ENCODE data around the gene FAAP100.

Gene FAAP100

DNA sequence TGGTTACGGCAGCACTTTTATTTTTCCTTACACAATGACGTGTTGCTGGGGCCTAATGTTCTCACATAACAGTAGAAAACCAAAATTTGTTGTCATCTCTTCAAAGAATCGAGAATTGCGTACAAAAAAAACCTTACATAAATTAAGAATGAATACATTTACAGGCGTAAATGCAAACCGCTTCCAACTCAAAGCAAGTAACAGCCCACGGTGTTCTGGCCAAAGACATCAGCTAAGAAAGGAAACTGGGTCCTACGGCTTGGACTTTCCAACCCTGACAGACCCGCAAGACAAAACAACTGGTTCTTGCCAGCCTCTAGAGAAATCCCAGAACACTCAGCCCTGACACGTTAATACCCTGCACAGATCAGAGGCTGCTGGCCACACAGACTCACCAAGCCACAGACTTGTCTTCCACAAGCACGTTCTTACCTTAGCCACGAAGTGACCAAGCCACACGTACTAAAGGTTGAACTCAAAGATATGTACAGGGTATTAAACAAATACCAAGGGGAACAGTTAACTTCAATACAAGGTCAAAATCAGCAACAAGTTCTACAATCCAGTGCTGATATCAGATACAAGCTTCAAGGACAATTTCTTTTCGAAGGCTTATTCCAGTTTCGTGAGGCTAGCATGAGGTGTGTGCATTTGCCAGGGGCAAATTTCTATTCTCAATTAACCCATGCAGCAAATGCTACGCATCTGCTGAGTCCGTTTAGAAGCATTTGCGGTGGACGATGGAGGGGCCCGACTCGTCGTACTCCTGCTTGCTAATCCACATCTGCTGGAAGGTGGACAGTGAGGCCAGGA is 42.0 kb downstream of the FAAP100 start:
- no peak for DNase-seq

DNA sequence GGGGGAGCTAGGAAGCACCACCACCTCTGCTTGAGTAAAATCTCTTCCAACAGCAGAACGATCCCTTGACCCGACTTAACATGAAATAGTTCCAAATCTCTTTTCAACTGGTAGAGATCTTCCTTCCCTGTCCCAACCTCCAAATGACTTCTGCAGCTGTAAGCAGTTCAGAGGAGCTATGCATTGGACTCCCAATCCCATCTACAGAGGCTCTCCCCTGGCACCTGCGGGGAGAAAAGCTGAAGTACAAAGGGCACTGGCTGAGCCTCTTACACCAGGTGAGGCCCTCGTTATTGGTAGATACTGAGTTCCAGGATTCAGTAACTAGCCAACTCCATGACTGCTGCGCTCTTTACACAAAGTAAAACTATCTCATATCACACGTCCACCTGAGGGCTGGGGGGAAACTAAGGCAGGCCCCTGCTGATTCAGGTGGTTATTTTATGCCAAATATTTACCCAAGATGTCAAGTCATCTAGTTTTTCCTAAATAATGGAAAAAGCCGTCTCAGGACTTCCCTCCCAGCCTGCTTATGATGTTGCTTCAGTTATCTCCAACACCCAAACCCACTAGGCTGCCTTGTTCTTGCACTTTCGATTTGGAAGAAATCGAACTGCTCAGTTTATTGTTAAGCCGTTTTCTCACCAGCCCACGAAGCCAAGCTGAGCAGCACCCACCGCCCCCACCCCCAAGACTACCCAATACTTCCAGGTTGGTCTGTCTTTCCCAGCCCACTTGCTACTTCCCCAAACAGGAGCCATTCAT is 42.8 kb downstream of the FAAP100 start:
- peak in 1 of 2 donors; percentile 28 for DNase-seq

DNA sequence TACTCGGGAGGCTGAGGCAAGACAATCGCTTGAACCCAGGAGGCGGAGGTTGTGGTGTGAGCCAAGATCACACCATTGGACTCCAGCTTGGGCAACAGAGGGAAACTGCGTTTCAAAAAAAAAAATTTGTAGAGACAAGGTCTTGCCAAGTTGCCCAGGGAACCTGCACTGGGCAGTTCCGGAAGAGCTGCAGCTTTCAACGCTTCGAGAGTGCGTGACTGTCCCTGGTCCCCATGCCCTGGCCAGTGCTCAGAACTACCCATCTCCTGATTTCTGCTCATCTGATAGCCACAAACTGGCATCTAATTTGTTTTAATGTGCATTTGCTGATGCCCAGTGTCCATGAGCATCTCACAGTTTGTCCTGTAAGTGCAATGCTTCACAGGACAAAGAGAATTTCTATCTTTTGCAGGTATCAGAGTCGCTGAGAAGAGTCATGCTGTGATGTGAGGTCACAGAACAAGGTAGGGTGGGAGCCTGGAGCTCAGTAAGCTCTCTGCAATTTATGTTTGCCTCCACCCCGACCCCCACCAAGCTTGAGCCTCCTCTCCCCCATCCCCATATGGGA is 43.4 kb downstream of the FAAP100 start:
- no peak for DNase-seq

DNA sequence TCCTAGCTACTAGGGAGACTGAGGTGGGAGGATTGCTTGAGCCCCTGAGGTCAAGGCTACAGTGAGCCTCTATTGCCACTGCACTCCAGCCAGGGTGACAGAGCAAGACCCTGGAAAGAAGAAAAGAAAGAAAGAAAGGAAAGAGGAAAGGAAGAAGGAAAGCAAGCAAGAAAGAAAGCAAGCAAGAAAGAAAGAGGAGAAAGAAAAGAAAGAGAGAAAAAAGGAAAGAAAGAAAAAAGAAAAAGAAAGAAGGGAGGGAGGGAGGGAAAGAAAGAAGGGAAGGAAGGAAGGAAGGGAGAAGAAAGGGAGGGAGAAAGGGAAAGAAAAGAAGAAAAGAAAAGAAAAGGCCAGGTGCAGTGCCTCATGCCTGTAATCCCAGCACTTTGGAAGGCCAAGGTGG is 48.5 kb downstream of the FAAP100 start:
- no peak for DNase-seq

DNA sequence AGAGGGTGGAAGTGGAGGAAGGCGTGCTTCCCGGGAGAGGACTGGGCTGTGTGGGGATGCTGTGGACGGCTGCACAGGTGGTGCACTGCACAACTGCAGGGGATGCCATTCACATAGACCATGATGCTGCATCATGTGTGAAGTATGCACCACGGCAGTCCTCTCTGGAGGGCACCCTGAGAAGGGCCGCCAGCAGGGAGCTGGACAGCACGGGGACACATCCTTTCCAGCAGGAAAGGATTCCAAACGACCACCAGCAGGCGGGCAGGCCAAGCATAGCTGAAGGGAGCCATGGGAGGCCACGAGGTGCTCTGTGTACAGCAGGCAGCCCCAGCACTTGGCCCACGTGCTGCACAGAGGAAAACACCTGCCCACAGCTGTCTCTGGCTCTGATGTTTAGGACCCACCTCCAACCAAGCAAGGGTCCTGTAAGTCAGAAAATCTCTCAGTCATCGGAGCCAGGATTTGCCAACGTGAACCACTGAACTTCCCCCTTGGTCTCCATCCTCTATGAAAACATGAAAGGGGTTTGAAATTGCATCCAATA is 49.6 kb downstream of the FAAP100 start:
- DNase-seq: no peak

DNA sequence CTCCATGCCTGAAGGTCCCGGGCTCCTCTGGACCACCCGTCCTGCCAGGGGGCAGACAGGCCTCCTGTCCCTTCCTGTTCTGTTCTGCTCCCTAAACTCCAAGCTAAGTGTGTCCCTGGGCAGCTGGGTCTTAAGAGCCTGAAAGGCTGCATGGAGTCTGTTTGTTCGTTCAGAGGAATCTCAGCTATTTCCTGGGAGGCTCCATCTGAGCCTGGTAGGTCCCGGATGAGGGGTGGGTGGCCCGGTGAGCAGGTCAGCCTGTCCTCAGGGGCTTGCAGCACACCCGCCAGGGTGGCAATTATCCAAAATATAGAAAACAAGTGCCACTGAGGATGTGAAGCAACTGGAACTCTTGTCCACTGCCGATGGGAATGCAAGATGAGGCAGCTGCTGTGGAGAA is 52.1 kb downstream of the FAAP100 start:
- DNase-seq: no peak

DNA sequence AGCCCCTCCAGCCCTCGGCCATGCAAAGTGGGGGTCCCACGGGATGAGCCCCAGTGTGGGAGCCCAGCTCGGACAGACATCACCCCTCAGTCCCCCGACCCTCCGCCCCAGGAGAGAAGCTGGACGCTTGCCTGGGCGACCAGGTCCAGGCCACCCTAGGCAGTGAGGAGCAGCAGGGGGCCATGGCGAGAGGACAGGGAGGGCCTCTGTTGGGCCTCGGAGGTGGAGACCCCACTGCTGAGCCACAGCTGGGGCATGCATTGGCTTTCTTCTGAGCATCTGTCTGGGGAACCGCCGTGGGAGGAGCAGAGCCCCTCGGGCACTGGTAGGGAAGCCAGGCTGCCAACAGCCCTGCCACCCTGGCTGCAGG is 52.6 kb downstream of the FAAP100 start:
- no peak for DNase-seq

DNA sequence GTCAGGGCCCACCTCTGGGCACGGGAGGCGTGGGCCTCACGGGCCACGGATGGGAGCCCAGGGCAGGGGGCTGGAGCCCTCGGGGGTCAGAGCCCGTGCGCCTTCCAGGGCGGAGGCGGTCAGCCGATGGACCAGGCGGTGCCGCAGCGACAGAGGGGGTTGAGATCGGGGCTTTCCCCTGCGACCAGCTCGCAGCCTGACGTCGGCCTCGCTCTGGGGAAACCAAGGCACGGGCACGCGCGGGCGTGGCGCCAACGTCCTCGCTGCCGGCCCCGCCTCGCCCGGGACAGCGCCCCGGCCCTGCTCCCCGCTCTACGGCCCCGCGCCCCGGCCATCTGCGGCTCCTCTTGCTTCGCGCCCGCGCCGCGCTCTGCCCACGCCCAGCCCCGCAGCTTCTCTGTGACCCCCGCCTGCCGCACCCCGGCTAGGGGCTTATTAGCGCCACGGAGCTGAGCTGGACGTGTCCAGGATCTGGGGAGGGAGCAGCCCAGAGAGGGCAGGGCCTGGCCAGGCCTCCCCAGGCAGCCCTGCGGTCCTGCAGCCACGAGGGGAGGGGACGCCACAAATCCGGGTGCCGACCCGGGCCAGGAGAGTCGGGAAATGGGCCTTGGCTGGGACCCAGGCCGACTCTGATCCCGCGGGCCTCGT is 53.1 kb downstream of the FAAP100 start:
- DNase-seq: no peak

DNA sequence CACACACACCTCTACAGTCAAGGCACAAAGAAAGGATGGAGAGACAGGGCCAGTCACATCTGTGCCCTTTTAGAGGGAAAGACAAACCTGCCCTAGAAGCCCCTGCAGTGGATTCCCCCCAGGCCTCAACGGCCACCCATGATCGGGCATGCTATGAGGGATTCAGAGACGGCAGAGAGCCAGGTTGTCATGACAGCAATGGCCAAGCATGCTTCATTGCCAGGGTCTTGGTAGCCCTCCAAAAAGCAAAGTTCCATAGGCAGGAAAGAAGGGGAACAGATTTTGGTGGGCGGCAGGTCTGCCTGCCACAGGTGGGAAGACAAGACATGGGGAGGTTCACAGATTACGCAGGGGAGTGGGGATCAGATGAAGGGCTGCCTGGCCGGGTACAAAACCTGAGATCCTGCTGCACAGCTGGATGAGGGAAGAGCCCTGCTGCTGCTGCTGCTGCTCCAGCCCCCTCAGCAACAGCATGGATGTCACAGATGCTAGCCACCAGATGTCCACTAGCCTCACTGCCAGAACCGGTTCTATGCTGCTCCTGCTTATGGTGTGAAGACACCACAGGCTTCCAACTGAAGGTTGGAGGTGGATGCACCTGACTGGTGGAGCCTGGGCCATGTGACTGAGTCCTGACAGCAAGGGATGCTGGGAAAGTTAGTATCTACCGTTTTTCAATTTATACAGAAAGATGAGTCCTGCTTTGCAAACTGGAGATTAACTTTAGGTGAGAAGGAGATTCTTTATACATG is 57.4 kb downstream of the FAAP100 start:
- no peak for DNase-seq

DNA sequence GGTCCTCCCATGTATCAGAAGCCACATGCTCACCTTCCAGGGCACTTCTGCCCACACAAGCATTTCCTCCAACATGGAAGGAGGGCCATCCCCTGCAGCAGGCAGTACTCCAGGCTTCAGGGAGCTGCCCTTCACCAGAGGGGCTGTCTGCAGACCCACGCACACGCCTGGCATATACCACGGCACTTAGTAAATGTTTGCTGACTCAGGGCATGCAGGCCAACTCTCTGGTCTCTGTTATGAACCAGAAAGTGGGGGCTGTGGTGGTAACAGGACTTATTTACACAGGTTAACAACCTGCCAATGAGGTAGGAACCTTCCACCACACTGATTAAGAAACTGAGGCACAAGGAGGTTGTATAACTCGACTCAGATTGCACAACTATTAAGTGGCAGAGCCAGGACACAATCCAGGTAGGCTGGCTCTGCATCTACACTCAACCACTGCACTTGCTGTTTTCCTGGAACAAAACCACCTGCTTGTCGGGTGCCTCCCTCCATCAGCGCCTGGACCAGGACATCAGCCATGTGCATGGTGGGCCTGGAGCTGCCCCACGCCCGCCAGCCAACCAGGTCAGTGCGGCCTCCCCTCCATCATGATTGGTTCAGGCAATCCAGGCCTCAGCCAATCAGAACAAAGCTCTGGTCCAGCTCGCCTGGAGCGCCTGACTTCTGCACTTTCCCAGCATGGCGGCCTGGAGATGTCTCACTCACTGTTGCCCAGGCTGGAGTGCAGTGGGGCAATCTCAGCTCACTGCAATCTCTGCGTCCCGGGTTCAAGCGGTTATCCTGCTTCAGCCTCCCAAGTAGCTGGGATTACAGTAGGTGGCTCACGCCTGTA is 58.7 kb downstream of the FAAP100 start:
- no peak for DNase-seq

DNA sequence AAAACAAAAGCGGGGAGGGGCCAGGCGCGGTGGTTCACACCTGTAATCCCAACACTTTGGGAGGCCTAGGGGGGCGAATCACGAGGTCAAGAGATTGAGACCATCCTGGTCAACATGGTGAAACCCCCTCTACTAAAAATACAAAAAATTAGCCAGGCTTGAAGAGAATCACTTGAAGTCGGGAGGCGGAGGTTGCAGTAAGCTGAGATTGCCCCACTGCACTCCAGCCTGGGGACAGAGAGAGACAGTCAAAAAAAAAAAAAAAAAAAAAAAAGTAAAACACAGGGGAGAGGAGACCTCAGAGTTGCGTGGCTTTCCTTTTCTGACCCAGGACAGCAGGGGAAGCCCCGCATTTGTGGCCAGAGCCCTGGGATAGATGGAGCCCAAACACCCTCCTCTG is 59.4 kb downstream of the FAAP100 start:
- no peak for DNase-seq

DNA sequence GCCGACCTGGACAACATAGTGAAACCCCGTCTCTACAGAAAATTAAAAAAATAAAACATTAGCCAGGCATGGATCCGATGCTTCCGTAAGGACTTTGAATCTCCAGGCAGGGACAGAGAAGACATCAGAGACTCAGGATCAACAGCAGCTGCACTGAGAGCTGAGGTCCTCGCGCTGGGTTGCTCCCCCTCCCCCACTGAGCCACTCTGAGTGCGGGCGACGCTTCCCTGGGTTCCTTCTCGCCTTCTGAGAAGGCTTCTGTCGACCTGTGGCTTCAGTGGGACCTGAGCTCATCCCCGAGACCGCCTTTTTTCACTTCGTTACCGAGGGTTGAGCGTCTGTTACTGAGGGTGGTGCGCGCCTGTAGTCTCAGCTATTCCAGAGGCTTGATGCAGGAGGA is 60.0 kb downstream of the FAAP100 start:
- DNase-seq: no peak

DNA sequence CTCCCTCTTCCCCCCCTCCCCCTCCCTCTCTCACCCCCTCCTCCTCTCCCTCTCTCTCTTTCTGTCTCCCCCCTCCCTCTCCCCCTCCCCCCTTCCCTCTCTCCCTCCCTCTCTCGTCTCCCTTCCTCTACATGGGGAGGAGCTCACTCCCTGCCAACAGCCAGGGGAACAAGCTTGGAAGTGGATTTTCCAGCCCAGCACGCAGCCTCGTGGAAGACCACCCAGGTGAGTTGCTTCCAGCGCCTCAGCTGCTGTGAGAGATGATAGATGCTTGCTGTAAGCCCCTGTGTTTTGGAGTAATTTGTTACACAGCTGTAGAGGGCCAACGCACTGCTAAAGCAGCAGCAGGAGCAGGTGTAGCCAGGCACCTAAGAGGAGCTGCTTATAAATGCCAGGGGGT is 60.4 kb downstream of the FAAP100 start:
- DNase-seq: no peak

DNA sequence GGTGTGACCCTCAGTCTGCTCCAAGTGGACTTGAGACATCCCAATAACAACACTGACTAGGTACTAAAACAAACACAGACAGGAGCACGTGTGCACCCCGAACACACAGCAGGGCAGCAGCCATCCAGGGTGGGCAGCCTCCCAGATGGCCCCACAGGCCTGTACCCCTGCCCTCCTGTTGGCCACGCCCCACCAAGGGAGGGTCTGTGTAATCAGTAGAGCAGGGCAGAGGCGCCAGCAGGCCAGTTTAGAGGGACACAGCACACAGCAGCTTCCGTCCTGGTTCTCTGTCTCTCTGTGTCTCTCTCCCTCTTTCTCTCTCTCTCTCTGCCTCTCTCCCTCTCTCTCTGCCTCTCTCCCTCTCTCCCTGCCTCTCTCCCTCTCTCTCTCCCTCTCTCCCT is 61.0 kb downstream of the FAAP100 start:
- no peak for DNase-seq

DNA sequence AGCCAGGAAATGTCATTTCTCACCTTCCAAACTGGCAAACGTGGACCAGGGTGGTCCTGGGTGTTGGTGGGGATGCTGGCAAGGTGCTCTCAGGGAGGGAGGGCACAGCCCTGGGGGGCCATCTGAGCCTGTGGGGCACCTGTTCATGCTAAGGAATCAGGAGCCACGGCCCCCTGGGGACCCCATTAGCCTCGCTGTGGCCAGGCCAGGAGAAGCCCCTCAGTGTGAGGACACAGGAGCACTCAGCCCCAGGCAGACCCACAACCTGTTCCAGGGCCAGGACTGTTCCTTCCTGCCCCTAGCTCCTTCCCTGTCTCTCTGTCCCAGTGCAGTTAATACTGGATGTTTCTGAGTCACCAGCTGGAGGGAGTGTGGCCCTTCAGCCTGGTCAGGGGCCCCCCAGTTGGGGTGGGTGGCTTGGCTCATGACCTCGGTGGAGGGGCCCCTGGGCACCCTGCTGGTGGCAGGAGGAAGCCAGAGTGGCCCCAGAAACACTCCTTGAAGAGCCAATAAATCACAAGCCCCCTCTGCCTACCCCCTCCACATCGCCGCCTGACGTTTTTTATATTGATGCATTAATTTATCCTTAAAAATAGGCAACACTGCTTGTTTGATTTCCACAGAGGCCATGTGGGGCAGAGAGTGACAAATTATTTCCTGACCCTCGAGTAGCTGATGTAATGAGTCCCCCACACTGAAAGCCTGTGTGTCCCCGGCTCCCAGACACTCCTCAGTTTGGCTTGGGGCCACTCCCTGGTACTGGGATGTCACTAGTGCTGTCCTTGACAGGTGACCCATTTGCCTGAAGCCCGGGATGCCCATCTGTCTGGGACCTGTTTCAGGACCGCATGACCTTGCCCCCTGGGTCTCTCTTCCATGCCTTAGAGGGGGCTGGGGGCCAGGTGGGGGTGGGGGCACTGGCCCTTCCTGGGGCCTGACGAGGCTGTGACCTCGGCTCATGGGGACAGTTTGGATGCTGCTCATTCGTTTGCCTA is 61.9 kb downstream of the FAAP100 start:
- DNase-seq: no peak
